ENCODE measurements around the gene P2RX3. TPM values are rescaled to one million over a fixed set of nuclear protein-coding genes. Genes with fewer than 3 reads are reported as not detected.

The P2RX3 gene
- total RNA-seq, 1 donor from 2014 or later: 1.6 TPM

GRCh38 chr11:57323855-57324153 lies 14.3 kb upstream of the P2RX3 start:
- Histone ChIP-seq H3K27ac (ENCODE audit: low read depth, low read length) (peak overlapping the region; percentile 95), H3K4me1 (ENCODE audit: control insufficient read depth in 3 of 3, insufficient read depth in 3 of 3, low read length in 3 of 3) (peaks cover 46 to 58% (median 47%) of the 10 kb centered on the region in 3 donors), H3K9ac (ENCODE audit: low read depth in 1 of 3, low read length in 3 of 3) (peak overlapping the region; percentile 82 to 84 (median 84)), H3K27me3 (ENCODE audit: control insufficient read depth in 3 of 3, insufficient read depth in 3 of 3, low read length in 3 of 3) (no peaks in the 10 kb centered on the region), H3K36me3 (ENCODE audit: control insufficient read depth in 3 of 3, insufficient read depth in 3 of 3, low read length in 3 of 3) (peaks cover 24 to 35% (median 31%) of the 10 kb centered on the region in 3 donors), H3K9me3 (ENCODE audit: control insufficient read depth in 3 of 3, low read length in 3 of 3) (no peaks in the 10 kb centered on the region), H3K4me3 (ENCODE audit: low read length in 3 of 3) (peak overlapping the region; percentile 74 to 82 (median 78))

- Histone ChIP-seq H3K9ac (ENCODE audit: low read depth in 1 of 3, low read length in 3 of 3) (peak overlapping the region; percentile 82 to 84 (median 84)), H3K4me3 (ENCODE audit: low read length in 3 of 3) (peak overlapping the region; percentile 78 to 83 (median 82)), H3K4me1 (ENCODE audit: control insufficient read depth in 3 of 3, insufficient read depth in 3 of 3, low read length in 3 of 3) (peaks cover 46 to 55% (median 47%) of the 10 kb centered on the region in 3 donors), H3K36me3 (ENCODE audit: control insufficient read depth in 3 of 3, insufficient read depth in 3 of 3, low read length in 3 of 3) (peaks cover 30 to 39% (median 36%) of the 10 kb centered on the region in 3 donors), H3K9me3 (ENCODE audit: control insufficient read depth in 3 of 3, low read length in 3 of 3) (no peaks in the 10 kb centered on the region), H3K27ac (ENCODE audit: low read depth, low read length) (peak overlapping the region; percentile 95), H3K27me3 (ENCODE audit: control insufficient read depth in 3 of 3, insufficient read depth in 3 of 3, low read length in 3 of 3) (no peaks in the 10 kb centered on the region)
These were observed 13.8 kb upstream of the P2RX3 start for GRCh38 chr11:57324154-57324885.

DNA sequence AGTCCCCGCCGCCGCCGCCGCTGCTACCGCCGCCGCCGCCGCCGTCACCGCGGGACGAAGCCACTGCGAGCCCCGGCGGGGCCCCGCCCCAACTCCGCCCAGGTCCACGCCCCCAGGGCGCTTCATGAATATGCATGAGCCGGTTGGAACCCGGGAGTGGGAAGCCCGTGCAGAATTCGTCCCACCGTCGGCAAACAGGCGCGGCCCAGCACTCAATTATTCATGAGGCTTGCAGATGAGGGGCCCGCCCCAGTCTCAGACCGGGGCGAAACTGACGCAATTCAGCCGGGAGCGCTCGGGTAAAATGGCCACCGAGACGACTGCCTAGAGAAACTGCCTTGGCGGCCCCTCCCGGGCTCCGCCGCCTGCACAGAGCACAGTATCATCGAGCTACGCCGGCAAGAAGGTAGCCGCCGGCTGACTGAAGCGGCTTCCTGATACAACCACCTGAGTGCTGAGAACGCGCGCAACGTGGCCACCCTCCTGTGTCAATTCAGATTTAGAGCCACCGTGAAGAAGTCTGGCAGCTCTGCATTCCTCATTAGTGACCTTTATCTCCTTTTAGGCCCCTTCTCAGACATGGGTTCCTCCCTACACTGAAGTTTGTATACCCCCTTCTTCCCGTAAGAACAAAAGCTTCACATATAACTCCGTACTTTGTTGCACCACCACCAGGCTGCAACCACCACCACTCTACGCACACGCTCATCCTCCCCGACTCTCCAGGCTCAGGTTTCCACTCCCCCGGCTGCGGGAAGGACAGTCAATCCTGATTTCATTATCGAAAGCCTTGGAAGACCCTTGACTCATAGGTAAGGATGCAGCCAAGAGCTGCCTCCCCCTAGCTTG lies 13.0 kb upstream of the P2RX3 start, which contains the start of gene TNKS1BP1:
TSS of gene TNKS1BP1 (minus strand) at position 67 of the 849 bp plus-strand sequence. CDS start 3,067 bp downstream, outside the sequence.
- Histone ChIP-seq H3K9me3 (ENCODE audit: control insufficient read depth in 3 of 3, low read length in 3 of 3) (no peaks in the 10 kb centered on the region), H3K4me1 (ENCODE audit: control insufficient read depth in 3 of 3, insufficient read depth in 3 of 3, low read length in 3 of 3) (peaks cover 44 to 52% (median 45%) of the 10 kb centered on the region in 3 donors), H3K36me3 (ENCODE audit: control insufficient read depth in 3 of 3, insufficient read depth in 3 of 3, low read length in 3 of 3) (peaks cover 36 to 44% (median 42%) of the 10 kb centered on the region in 3 donors), H3K4me3 (ENCODE audit: low read length in 3 of 3) (peak within 1 kb of the TSS; percentile 78 to 89 (median 83)), H3K27me3 (ENCODE audit: control insufficient read depth in 3 of 3, insufficient read depth in 3 of 3, low read length in 3 of 3) (no peaks in the 10 kb centered on the region), H3K27ac (ENCODE audit: low read depth, low read length) (peak within 1 kb of the TSS; percentile 95), H3K9ac (ENCODE audit: low read depth in 1 of 3, low read length in 3 of 3) (peak within 1 kb of the TSS; percentile 84 to 94 (median 85))

DNA sequence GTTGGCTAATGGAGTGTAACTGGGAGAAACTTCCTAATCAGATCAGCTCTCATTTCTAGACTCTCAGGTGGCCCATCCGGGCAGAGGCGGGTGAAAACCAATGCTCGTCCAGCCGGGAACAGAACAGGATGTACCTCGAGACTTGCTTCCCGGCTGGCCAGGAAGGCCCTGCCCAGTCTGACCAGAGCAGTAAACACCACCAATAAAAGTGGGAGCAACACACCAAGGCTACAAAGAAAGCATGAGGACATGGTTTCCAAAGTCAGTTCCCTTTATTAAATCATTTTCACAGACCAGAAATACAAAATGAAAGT lies 12.5 kb upstream of the P2RX3 start:
- Histone ChIP-seq H3K4me1 (ENCODE audit: control insufficient read depth in 3 of 3, insufficient read depth in 3 of 3, low read length in 3 of 3) (peaks cover 39 to 47% (median 40%) of the 10 kb centered on the region in 3 donors), H3K27me3 (ENCODE audit: control insufficient read depth in 3 of 3, insufficient read depth in 3 of 3, low read length in 3 of 3) (no peaks in the 10 kb centered on the region), H3K4me3 (ENCODE audit: low read length in 3 of 3) (peak overlapping the region; percentile 78 to 89 (median 83))

GRCh38 chr11:57327721-57328120 lies 10.4 kb upstream of the P2RX3 start:
- Histone ChIP-seq H3K9ac (ENCODE audit: low read depth in 1 of 3, low read length in 3 of 3) (no peak overlapping the region), H3K36me3 (ENCODE audit: control insufficient read depth in 3 of 3, insufficient read depth in 3 of 3, low read length in 3 of 3) (peaks cover 62 to 67% (median 63%) of the 10 kb centered on the region in 3 donors), H3K27me3 (ENCODE audit: control insufficient read depth in 3 of 3, insufficient read depth in 3 of 3, low read length in 3 of 3) (no peaks in the 10 kb centered on the region), H3K4me1 (ENCODE audit: control insufficient read depth in 3 of 3, insufficient read depth in 3 of 3, low read length in 3 of 3) (peaks cover 27 to 30% (median 30%) of the 10 kb centered on the region in 3 donors), H3K27ac (ENCODE audit: low read depth, low read length) (no peak overlapping the region), H3K9me3 (ENCODE audit: control insufficient read depth in 3 of 3, low read length in 3 of 3) (no peaks in the 10 kb centered on the region), H3K4me3 (ENCODE audit: low read length in 3 of 3) (no peak overlapping the region)

More for the DNA sequence above, 12.5 kb upstream of the P2RX3 start:
- peak overlapping the region; percentile 95 for H3K27ac ChIP-seq (ENCODE audit: low read depth, low read length)
- peaks cover 42 to 47% (median 47%) of the 10 kb centered on the region in 3 donors for H3K36me3 ChIP-seq (ENCODE audit: control insufficient read depth in 3 of 3, insufficient read depth in 3 of 3, low read length in 3 of 3)
- H3K9ac ChIP-seq (ENCODE audit: low read depth in 1 of 3, low read length in 3 of 3): peak overlapping the region; percentile 84 to 94 (median 85)
- no peaks in the 10 kb centered on the region for H3K9me3 ChIP-seq (ENCODE audit: control insufficient read depth in 3 of 3, low read length in 3 of 3)

DNA sequence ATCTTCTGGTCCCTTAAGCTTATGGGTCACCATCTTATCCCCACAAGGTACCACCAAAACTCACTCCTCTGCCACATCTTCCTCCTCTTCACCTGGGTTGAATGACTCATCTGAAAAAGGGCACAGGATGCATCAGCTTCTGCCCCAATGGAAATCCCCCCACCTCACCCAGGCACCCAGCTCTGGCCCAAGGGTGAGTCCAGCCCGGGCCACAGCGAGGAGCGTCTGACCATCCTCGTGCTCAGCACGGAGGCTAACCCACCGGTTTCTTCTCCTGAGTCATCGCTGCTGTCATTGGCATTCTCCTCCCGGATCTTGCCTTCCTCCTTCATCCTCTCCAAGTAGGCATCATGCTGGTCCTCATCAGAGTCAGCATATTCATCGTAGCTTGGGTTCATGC lies 8.1 kb upstream of the P2RX3 start:
- H3K27me3 ChIP-seq (ENCODE audit: control insufficient read depth in 3 of 3, insufficient read depth in 3 of 3, low read length in 3 of 3): no peaks in the 10 kb centered on the region
- H3K27ac ChIP-seq (ENCODE audit: low read depth, low read length): no peak overlapping the region
- H3K4me1 ChIP-seq (ENCODE audit: control insufficient read depth in 3 of 3, insufficient read depth in 3 of 3, low read length in 3 of 3): peaks cover 23 to 28% (median 28%) of the 10 kb centered on the region in 3 donors
- no peak overlapping the region for H3K4me3 ChIP-seq (ENCODE audit: low read length in 3 of 3)
- no peaks in the 10 kb centered on the region for H3K9me3 ChIP-seq (ENCODE audit: control insufficient read depth in 3 of 3, low read length in 3 of 3)
- H3K9ac ChIP-seq (ENCODE audit: low read depth in 1 of 3, low read length in 3 of 3): no peak overlapping the region
- H3K36me3 ChIP-seq (ENCODE audit: control insufficient read depth in 3 of 3, insufficient read depth in 3 of 3, low read length in 3 of 3): peaks cover 65 to 83% (median 76%) of the 10 kb centered on the region in 3 donors

- Histone ChIP-seq H3K27ac (ENCODE audit: low read depth, low read length) (no peak overlapping the region), H3K4me1 (ENCODE audit: control insufficient read depth in 3 of 3, insufficient read depth in 3 of 3, low read length in 3 of 3) (peaks cover 16 to 21% (median 21%) of the 10 kb centered on the region in 3 donors), H3K27me3 (ENCODE audit: control insufficient read depth in 3 of 3, insufficient read depth in 3 of 3, low read length in 3 of 3) (no peaks in the 10 kb centered on the region), H3K9ac (ENCODE audit: low read depth in 1 of 3, low read length in 3 of 3) (no peak overlapping the region), H3K9me3 (ENCODE audit: control insufficient read depth in 3 of 3, low read length in 3 of 3) (no peaks in the 10 kb centered on the region), H3K4me3 (ENCODE audit: low read length in 3 of 3) (no peak overlapping the region), H3K36me3 (ENCODE audit: control insufficient read depth in 3 of 3, insufficient read depth in 3 of 3, low read length in 3 of 3) (peaks cover 58 to 74% (median 72%) of the 10 kb centered on the region in 3 donors)
These were observed 6.4 kb upstream of the P2RX3 start for GRCh38 chr11:57331720-57332119.

DNA sequence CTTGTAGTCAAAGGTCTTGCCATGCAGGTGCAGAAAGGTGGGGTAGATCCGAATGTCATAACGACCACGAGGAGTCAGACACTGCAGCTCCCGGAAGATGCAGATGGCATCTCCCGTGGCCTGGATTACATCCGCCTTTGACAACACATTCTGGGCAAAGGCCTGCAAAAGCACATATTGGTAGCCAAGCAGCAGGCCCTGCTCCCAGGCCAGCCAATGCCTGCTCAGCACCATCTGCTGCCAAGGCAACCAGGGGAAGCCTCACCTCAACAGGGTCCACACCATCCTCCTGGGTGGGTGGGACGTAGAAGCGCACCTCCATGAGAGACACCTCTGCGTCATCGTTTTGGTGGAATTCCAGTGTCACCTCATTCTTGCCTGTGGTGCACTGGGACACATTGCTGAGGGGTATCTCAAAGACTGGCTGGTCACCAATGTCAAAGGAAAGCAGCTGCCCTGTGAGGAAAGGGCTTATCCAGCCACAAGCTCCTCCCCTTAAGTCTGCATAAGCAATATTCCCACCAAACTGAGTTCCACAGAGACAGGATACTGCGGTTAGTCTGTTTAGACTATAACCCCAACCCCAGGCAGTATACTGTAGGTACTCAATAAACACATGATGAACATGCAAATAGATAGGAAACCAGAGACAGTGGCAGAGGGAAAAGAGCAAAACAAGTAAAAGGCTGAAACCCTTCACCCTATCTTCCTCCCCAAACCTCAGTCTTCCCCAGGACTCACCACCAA lies 5.3 kb upstream of the P2RX3 start:
- no peak overlapping the region for H3K27ac ChIP-seq (ENCODE audit: low read depth, low read length)
- H3K27me3 ChIP-seq (ENCODE audit: control insufficient read depth in 3 of 3, insufficient read depth in 3 of 3, low read length in 3 of 3): no peaks in the 10 kb centered on the region
- no peak overlapping the region for H3K4me3 ChIP-seq (ENCODE audit: low read length in 3 of 3)
- peaks cover 50 to 62% (median 60%) of the 10 kb centered on the region in 3 donors for H3K36me3 ChIP-seq (ENCODE audit: control insufficient read depth in 3 of 3, insufficient read depth in 3 of 3, low read length in 3 of 3)
- no peaks in the 10 kb centered on the region for H3K9me3 ChIP-seq (ENCODE audit: control insufficient read depth in 3 of 3, low read length in 3 of 3)
- peaks cover 15 to 21% (median 19%) of the 10 kb centered on the region in 3 donors for H3K4me1 ChIP-seq (ENCODE audit: control insufficient read depth in 3 of 3, insufficient read depth in 3 of 3, low read length in 3 of 3)
- H3K9ac ChIP-seq (ENCODE audit: low read depth in 1 of 3, low read length in 3 of 3): no peak overlapping the region

GRCh38 chr11:57335023-57335342 lies 3.2 kb upstream of the P2RX3 start:
- Histone ChIP-seq H3K9ac (ENCODE audit: low read depth in 1 of 3, low read length in 3 of 3) (peak overlapping the region; percentile 76 to 90 (median 88)), H3K9me3 (ENCODE audit: control insufficient read depth in 3 of 3, low read length in 3 of 3) (no peaks in the 10 kb centered on the region), H3K4me3 (ENCODE audit: low read length in 3 of 3) (peak overlapping the region; percentile 82 to 90 (median 90)), H3K27ac (ENCODE audit: low read depth, low read length) (peak overlapping the region; percentile 82), H3K4me1 (ENCODE audit: control insufficient read depth in 3 of 3, insufficient read depth in 3 of 3, low read length in 3 of 3) (peaks cover 16 to 21% (median 19%) of the 10 kb centered on the region in 3 donors), H3K36me3 (ENCODE audit: control insufficient read depth in 3 of 3, insufficient read depth in 3 of 3, low read length in 3 of 3) (peaks cover 30 to 42% (median 40%) of the 10 kb centered on the region in 3 donors), H3K27me3 (ENCODE audit: control insufficient read depth in 3 of 3, insufficient read depth in 3 of 3, low read length in 3 of 3) (no peaks in the 10 kb centered on the region)
